GM12872 (cell line): ENCODE data around the gene LMLN.

Source experiments
- TF ChIP-seq, protein P1 (sequence below): IDR thresholded peaks from 3 replicates; pipeline ENCODE4 v1.5.1; 2011; ENCODE audit warnings: low read depth, mild to moderate bottlenecking, low read length, moderate library complexity; ENCODE audit not compliant: insufficient read depth

Gene LMLN

DNA sequence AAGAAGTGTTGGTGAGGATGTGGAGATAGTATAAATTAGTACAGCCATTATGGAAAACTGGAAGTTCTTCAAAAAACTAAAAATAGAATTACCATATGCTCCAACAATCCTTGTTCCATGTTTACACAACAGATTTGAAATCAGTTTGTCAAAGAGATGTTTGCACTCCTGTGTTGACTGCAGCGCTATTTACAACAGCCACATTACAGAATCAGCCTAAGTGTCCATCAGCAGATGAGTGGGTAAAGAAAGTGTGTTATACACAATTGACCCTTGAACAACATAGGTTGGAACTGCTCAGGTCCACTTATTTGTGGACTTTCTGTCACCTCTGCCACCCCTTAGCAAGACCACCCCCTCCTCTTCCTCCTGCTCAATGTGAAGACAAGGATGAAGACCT, 34.7 kb downstream of the LMLN start:
- TF ChIP-seq, protein P1, sequence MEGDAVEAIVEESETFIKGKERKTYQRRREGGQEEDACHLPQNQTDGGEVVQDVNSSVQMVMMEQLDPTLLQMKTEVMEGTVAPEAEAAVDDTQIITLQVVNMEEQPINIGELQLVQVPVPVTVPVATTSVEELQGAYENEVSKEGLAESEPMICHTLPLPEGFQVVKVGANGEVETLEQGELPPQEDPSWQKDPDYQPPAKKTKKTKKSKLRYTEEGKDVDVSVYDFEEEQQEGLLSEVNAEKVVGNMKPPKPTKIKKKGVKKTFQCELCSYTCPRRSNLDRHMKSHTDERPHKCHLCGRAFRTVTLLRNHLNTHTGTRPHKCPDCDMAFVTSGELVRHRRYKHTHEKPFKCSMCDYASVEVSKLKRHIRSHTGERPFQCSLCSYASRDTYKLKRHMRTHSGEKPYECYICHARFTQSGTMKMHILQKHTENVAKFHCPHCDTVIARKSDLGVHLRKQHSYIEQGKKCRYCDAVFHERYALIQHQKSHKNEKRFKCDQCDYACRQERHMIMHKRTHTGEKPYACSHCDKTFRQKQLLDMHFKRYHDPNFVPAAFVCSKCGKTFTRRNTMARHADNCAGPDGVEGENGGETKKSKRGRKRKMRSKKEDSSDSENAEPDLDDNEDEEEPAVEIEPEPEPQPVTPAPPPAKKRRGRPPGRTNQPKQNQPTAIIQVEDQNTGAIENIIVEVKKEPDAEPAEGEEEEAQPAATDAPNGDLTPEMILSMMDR, result no peak

DNA sequence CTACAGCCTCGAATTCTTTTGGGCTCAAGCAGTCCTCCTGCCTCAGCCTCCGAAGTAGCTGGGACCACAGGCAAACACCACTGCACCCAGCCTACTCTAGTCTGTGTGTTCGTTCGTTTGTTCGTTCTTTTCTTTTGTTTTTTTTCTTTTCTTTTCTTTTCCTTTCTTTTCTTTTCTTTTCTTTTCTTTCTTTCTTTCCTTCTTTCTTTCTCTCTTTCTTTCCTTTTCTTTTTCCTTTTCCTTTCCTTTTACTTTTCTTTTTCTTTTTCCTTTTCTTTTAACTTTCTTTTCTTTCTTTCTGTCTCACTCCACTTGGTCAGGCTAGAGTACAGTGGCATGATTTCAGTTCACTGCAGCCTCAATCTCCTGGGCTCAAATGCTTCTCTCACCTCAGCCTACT, 36.8 kb downstream of the LMLN start:
- TF ChIP-seq, protein P1, result no peak

- TF ChIP-seq, protein P1, result no peak
Measured at GRCh38 chr3:197997936-197998335, 37.9 kb downstream of the LMLN start.

DNA sequence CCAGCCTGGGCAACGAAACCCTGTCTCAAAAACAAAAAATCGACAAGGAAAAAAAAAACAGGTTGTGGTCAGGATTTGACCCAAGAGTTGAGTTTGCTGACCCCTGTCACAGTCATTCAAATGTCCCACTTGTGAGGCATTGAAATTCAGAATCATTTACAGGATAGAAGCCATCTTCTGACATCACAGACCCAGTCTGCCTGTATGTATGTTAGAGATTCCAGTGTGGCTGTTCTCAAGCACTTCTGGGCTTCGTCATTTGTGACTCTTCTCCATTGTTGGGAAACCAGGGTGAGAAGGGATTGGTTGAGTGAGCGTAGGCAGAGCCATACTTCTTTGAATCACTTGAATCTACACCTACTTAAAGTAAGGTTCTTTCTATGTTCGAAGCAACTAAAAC, 57.1 kb downstream of the LMLN start:
- TF ChIP-seq, protein P1, result no peak

- TF ChIP-seq, protein P1, result no peak
Measured at GRCh38 chr3:198018416-198018815, 58.4 kb downstream of the LMLN start.

DNA sequence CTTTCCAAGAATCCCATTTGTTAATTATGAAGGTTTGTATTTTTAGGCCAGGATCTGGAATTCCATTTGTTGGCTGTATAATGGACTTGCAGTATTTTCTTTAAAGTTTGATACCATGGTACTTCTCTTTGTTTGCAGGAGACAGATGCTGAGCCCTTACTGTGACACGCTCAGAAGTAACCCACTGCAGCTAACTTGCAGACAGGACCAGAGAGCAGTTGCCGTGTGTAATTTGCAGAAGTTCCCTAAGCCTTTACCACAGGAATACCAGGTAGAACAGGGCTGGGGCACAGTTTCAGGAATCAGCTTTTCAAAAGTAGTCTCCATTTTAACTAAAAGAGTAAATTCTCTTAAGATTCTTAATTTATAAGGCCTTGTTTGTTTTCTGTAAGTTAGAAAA, 59.1 kb downstream of the LMLN start:
- TF ChIP-seq, protein P1, result no peak

GRCh38 chr3:198021320-198021719, 61.3 kb downstream of the LMLN start:
- TF ChIP-seq, protein P1, result no peak

DNA sequence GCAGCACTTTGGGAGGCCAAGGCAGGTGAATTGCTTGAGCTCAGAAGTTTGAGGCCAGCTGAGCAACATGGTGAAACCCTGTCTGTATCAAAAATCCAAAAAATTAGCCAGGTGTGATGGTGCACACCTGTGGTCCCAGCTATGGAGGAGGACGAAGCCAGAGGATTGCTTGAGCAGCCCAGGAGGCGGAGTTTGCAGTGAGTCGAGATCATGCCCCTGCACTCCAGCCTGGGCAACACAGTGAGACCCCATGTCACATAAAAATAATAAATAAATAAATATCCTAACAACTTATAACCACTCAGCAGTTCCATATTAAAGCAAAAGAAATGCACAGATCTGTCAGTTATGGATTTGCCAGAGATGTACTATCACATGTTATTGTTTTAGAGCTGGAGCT, 62.6 kb downstream of the LMLN start:
- TF ChIP-seq, protein P1, result no peak
